Gastrocnemius medialis (tissue), 4 donors: ENCODE measurements around the gene CD96.

ENCODE experiments used
- CTCF ChIP-seq, 5 experiments: fragments of 450-650 bp in 3 of 5; fragments of 200-600 bp in 2 of 5; sonication (generic) in 2 of 5; IDR thresholded peaks in 4 of 5; conservative IDR thresholded peaks in 1 of 5; 1 replicate in 4 of 5; 2 replicates in 1 of 5; pipeline ENCODE4 v1.5.1; 2016 to 2019; ENCODE audit warnings: antibody characterized with exemption in 5 of 5, mild to moderate bottlenecking in 3 of 5, moderate library complexity in 3 of 5
- POLR2A ChIP-seq, 2 donors: fragments of 450-650 bp; IDR thresholded peaks; one replicate each; pipeline ENCODE4 v1.6.1; 2017; ENCODE audit warnings: antibody characterized with exemption in 2 of 2, mild to moderate bottlenecking in 2 of 2, moderate library complexity in 2 of 2

- TF ChIP-seq CTCF (IDR thresholded peaks at IDR 0.05 in 4 of 5, conservative IDR thresholded peaks at IDR 0.05 in 1 of 5) (no peak), POLR2A (IDR thresholded peaks at IDR 0.05) (no peak)
Measured at GRCh38 chr3:111598552-111598951, 56.6 kb downstream of the CD96 start.
